HL-60 (cell line): ENCODE measurements around the gene IFNGR2.

ENCODE experiments used
- CTCF ChIP-seq: IDR thresholded peaks from one replicate; pipeline ENCODE4 v1.5.1; 2011; ENCODE audit warnings: low read length, control low read depth, inconsistent platforms; ENCODE audit not compliant: insufficient read depth
- POLR2AphosphoS5 ChIP-seq: IDR thresholded peaks from 2 replicates; pipeline ENCODE4 v1.6.1; 2012; ENCODE audit warnings: low read depth

DNA sequence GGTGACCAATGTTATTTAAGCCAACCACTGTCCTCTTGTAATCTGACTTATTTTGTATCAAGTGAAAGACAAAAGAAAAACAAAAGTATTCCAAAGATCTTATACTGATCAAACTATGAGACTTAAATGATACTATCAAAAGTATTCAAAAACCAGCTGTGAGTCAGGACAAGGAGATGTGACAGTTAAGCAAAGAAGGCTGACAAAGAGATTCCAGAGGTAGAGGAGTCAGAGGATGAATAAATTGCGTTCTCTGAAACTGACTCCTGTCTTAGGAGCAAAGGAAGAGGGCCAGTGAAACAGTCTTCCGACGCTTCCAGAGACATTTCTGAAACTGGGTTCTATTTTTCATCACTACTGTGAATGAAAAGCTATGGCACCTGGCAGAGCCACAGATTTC, 55.6 kb downstream of the IFNGR2 start:
- TF ChIP-seq CTCF (no peak), POLR2AphosphoS5 (no peak)
